Duodenal mucosa (tissue), 2 donors: ENCODE data around the gene UBFD1.

Source experiments
- H3K27ac ChIP-seq: one replicate; pipeline ENCODE4 v1.7.0; 2013; ENCODE audit warnings: low read depth, low read length
- H3K27me3 ChIP-seq, 2 donors: one replicate each; pipeline ENCODE4 v1.7.0; 2013; ENCODE audit warnings: low read length in 2 of 2, control low read depth in 1 of 2; ENCODE audit not compliant: insufficient read depth in 2 of 2, control insufficient read depth in 1 of 2
- H3K36me3 ChIP-seq, 2 donors: one replicate each; pipeline ENCODE4 v1.7.0; 2013; ENCODE audit warnings: low read length in 2 of 2, control low read depth in 1 of 2; ENCODE audit not compliant: insufficient read depth in 2 of 2, control insufficient read depth in 1 of 2
- H3K4me1 ChIP-seq, 2 donors: one replicate each; pipeline ENCODE4 v1.7.0; 2013; ENCODE audit warnings: low read length in 2 of 2, control low read depth in 1 of 2; ENCODE audit not compliant: insufficient read depth in 2 of 2, control insufficient read depth in 1 of 2
- H3K4me3 ChIP-seq, 2 donors: one replicate each; pipeline ENCODE4 v1.7.0; 2013; ENCODE audit warnings: low read length in 2 of 2, low read depth in 1 of 2
- H3K9ac ChIP-seq, 2 donors: one replicate each; pipeline ENCODE4 v1.7.0; 2013; ENCODE audit warnings: low read length in 2 of 2, low read depth in 1 of 2
- H3K9me3 ChIP-seq, 2 donors: one replicate each; pipeline ENCODE4 v1.7.0; 2013; ENCODE audit warnings: low read length in 2 of 2, control low read depth in 1 of 2; ENCODE audit not compliant: control insufficient read depth in 1 of 2

The UBFD1 gene

GRCh38 chr16:23515881-23516280 lies 41.6 kb upstream of the UBFD1 start:
- Histone ChIP-seq H3K9ac (no peak overlapping the region), H3K36me3 (peaks cover 2 to 6% of the 10 kb centered on the region in 2 donors)

GRCh38 chr16:23516366-23517137 lies 41.0 kb upstream of the UBFD1 start:
- Histone ChIP-seq H3K27ac (no peak overlapping the region), H3K27me3 (no peaks in the 10 kb centered on the region)

More at GRCh38 chr16:23515881-23516280, 41.6 kb upstream of the UBFD1 start:
- Histone ChIP-seq H3K4me1 (peaks cover 0 to 3% of the 10 kb centered on the region in 2 donors), H3K27me3 (no peaks in the 10 kb centered on the region), H3K27ac (no peak overlapping the region), H3K4me3 (no peak overlapping the region), H3K9me3 (no peaks in the 10 kb centered on the region)

GRCh38 chr16:23518435-23518891 lies 39.1 kb upstream of the UBFD1 start:
- Histone ChIP-seq H3K4me1 (peaks cover 0 to 3% of the 10 kb centered on the region in 2 donors), H3K27me3 (no peaks in the 10 kb centered on the region), H3K9ac (no peak overlapping the region), H3K4me3 (no peak overlapping the region), H3K27ac (no peak overlapping the region), H3K9me3 (no peaks in the 10 kb centered on the region), H3K36me3 (peaks cover 12 to 21% of the 10 kb centered on the region in 2 donors)

More at GRCh38 chr16:23516366-23517137, 41.0 kb upstream of the UBFD1 start:
- no peak overlapping the region for H3K4me3 ChIP-seq
- H3K9me3 ChIP-seq, result no peaks in the 10 kb centered on the region
- peaks cover 2 to 6% of the 10 kb centered on the region in 2 donors for H3K36me3 ChIP-seq
- H3K9ac ChIP-seq, result no peak overlapping the region
- H3K4me1 ChIP-seq, result peaks cover 0 to 3% of the 10 kb centered on the region in 2 donors

- peaks cover 0 to 3% of the 10 kb centered on the region in 2 donors for H3K4me1 ChIP-seq
- H3K27ac ChIP-seq, result no peak overlapping the region
Measured at GRCh38 chr16:23519282-23519681, 38.2 kb upstream of the UBFD1 start.

GRCh38 chr16:23520500-23520899 lies 37.0 kb upstream of the UBFD1 start:
- Histone ChIP-seq H3K27ac (no peak overlapping the region), H3K4me1 (peaks cover 0 to 3% of the 10 kb centered on the region in 2 donors), H3K36me3 (peaks cover 14 to 41% of the 10 kb centered on the region in 2 donors), H3K4me3 (no peak overlapping the region), H3K27me3 (no peaks in the 10 kb centered on the region), H3K9me3 (no peaks in the 10 kb centered on the region), H3K9ac (no peak overlapping the region)

More at GRCh38 chr16:23519282-23519681, 38.2 kb upstream of the UBFD1 start:
- H3K4me3 ChIP-seq, result no peak overlapping the region
- H3K27me3 ChIP-seq, result no peaks in the 10 kb centered on the region
- H3K9me3 ChIP-seq, result no peaks in the 10 kb centered on the region
- H3K9ac ChIP-seq, result no peak overlapping the region
- H3K36me3 ChIP-seq, result peaks cover 14 to 29% of the 10 kb centered on the region in 2 donors

- Histone ChIP-seq H3K9me3 (no peaks in the 10 kb centered on the region), H3K4me1 (peaks cover 0 to 3% of the 10 kb centered on the region in 2 donors), H3K36me3 (peaks cover 14 to 43% of the 10 kb centered on the region in 2 donors), H3K4me3 (no peak overlapping the region), H3K27ac (no peak overlapping the region), H3K27me3 (no peaks in the 10 kb centered on the region), H3K9ac (no peak overlapping the region)
Measured at GRCh38 chr16:23521037-23521743, 36.3 kb upstream of the UBFD1 start.

GRCh38 chr16:23521965-23522364 lies 35.6 kb upstream of the UBFD1 start:
- Histone ChIP-seq H3K36me3 (peaks cover 14 to 43% of the 10 kb centered on the region in 2 donors), H3K9me3 (no peaks in the 10 kb centered on the region), H3K4me3 (no peak overlapping the region)

GRCh38 chr16:23523321-23523720 lies 34.2 kb upstream of the UBFD1 start:
- Histone ChIP-seq H3K4me1 (peaks cover 0 to 3% of the 10 kb centered on the region in 2 donors), H3K9ac (no peak overlapping the region), H3K27ac (no peak overlapping the region), H3K4me3 (no peak overlapping the region), H3K27me3 (no peaks in the 10 kb centered on the region), H3K36me3 (peaks cover 14 to 55% of the 10 kb centered on the region in 2 donors), H3K9me3 (no peaks in the 10 kb centered on the region)

More at GRCh38 chr16:23521965-23522364, 35.6 kb upstream of the UBFD1 start:
- Histone ChIP-seq H3K27me3 (no peaks in the 10 kb centered on the region), H3K27ac (no peak overlapping the region), H3K9ac (no peak overlapping the region), H3K4me1 (peaks cover 0 to 3% of the 10 kb centered on the region in 2 donors)

GRCh38 chr16:23523876-23524385 lies 33.6 kb upstream of the UBFD1 start:
- H3K9me3 ChIP-seq, result no peaks in the 10 kb centered on the region
- H3K9ac ChIP-seq, result no peak overlapping the region
- no peak overlapping the region for H3K27ac ChIP-seq
- no peak overlapping the region for H3K4me3 ChIP-seq
- peaks cover 16 to 61% of the 10 kb centered on the region in 2 donors for H3K36me3 ChIP-seq
- no peaks in the 10 kb centered on the region for H3K27me3 ChIP-seq
- H3K4me1 ChIP-seq, result no peaks in the 10 kb centered on the region

- no peaks in the 10 kb centered on the region for H3K27me3 ChIP-seq
- H3K9ac ChIP-seq, result no peak overlapping the region
- H3K9me3 ChIP-seq, result no peaks in the 10 kb centered on the region
- peaks cover 22 to 64% of the 10 kb centered on the region in 2 donors for H3K36me3 ChIP-seq
- H3K4me3 ChIP-seq, result no peak overlapping the region
- H3K27ac ChIP-seq, result no peak overlapping the region
- H3K4me1 ChIP-seq, result no peaks in the 10 kb centered on the region
Measured at GRCh38 chr16:23524886-23525285, 32.6 kb upstream of the UBFD1 start.
